Measurements from ENCODE around the gene IGF2BP2.

IGF2BP2 gene

GRCh38 chr3:185837414-185837813 lies 12.6 kb upstream of the IGF2BP2 start:
- DNase-seq (ENCODE audit: low spot score): no peak

GRCh38 chr3:185831990-185832389 lies 7.1 kb upstream of the IGF2BP2 start:
- DNase-seq (ENCODE audit: low spot score): no peak

- peak; percentile 87 for DNase-seq (ENCODE audit: low spot score)
These were observed 6.4 kb upstream of the IGF2BP2 start for GRCh38 chr3:185831195-185831594.

- no peak for DNase-seq (ENCODE audit: low spot score)
These were observed 5.4 kb upstream of the IGF2BP2 start for GRCh38 chr3:185830018-185830797.

- no peak for DNase-seq (ENCODE audit: low spot score)
These were observed 3.9 kb upstream of the IGF2BP2 start for GRCh38 chr3:185828755-185829154.

GRCh38 chr3:185827595-185828344 lies 2.9 kb upstream of the IGF2BP2 start:
- no peak for DNase-seq (ENCODE audit: low spot score)

GRCh38 chr3:185825639-185826481 lies 1.0 kb upstream of the IGF2BP2 start:
- DNase-seq (ENCODE audit: low spot score): no peak

- no peak for DNase-seq (ENCODE audit: low spot score)
These were observed 514 bp downstream of the IGF2BP2 start for GRCh38 chr3:185824051-185825005.

GRCh38 chr3:185823078-185824044 lies 1.5 kb downstream of the IGF2BP2 start:
- DNase-seq (ENCODE audit: low spot score): no peak

- peak; percentile 43 for DNase-seq (ENCODE audit: low spot score)
These were observed 2.4 kb downstream of the IGF2BP2 start for GRCh38 chr3:185822221-185823000.

- peak; percentile 72 for DNase-seq (ENCODE audit: low spot score)
These were observed 3.7 kb downstream of the IGF2BP2 start for GRCh38 chr3:185820973-185821758.

- no peak for DNase-seq (ENCODE audit: low spot score)
These were observed 6.5 kb downstream of the IGF2BP2 start for GRCh38 chr3:185818267-185818875.

GRCh38 chr3:185815391-185816282 lies 9.2 kb downstream of the IGF2BP2 start:
- DNase-seq (ENCODE audit: low spot score): no peak

GRCh38 chr3:185813691-185814215 lies 11.1 kb downstream of the IGF2BP2 start:
- DNase-seq (ENCODE audit: low spot score): no peak

- no peak for DNase-seq (ENCODE audit: low spot score)
These were observed 11.6 kb downstream of the IGF2BP2 start for GRCh38 chr3:185813205-185813604.

GRCh38 chr3:185807445-185808068 lies 17.3 kb downstream of the IGF2BP2 start:
- DNase-seq (ENCODE audit: low spot score): no peak
